GM18505 (cell line): ENCODE results near the gene GMEB2.
"Not testable (repeated sequence)": the region's sequence is repeated elsewhere in the genome, so short reads cannot be mapped to it uniquely, and the experiment has no call there.

Source experiments
- ATAC-seq: cut with Tn5 transposase; IDR thresholded peaks from one replicate; pipeline ENCODE4 v1.9.1; 2021; ENCODE audit not compliant: unreplicated experiment
- POLR2A ChIP-seq: IDR thresholded peaks from 4 replicates; pipeline ENCODE4 v1.6.1; 2011; ENCODE audit warnings: borderline replicate concordance; ENCODE audit not compliant: insufficient read depth, insufficient read length; ENCODE audit errors: extremely low read depth

The GMEB2 gene

GRCh38 chr20:63626424-63627128, at the start of gene GMEB2:
TSS of gene GMEB2 (minus strand) at chr20:63627101. CDS start at chr20:63619397, 7,704 bp downstream.
- peak; percentile 43 for ATAC-seq
- TF ChIP-seq POLR2A: peak; percentile 16

- ATAC-seq: no peak
- no peak for TF ChIP-seq POLR2A
These were observed 48.9 kb upstream of the GMEB2 start for GRCh38 chr20:63675681-63676368.

- no peak for ATAC-seq
- no peak for TF ChIP-seq POLR2A
These were observed 47.0 kb upstream of the GMEB2 start for GRCh38 chr20:63673951-63674350.

GRCh38 chr20:63672666-63673065, 45.8 kb upstream of the GMEB2 start:
- no peak for TF ChIP-seq POLR2A
- no peak for ATAC-seq

- not testable (repeated sequence) for ATAC-seq
These were observed 44.8 kb upstream of the GMEB2 start for GRCh38 chr20:63671695-63672094.

- TF ChIP-seq POLR2A: no peak
- ATAC-seq: no peak
These were observed 41.5 kb upstream of the GMEB2 start for GRCh38 chr20:63668351-63668750.

GRCh38 chr20:63667858-63668257, 41.0 kb upstream of the GMEB2 start:
- no peak for TF ChIP-seq POLR2A
- ATAC-seq: no peak

GRCh38 chr20:63665708-63666107, 38.8 kb upstream of the GMEB2 start:
- TF ChIP-seq POLR2A: no peak
- ATAC-seq: no peak

- no peak for ATAC-seq
- no peak for TF ChIP-seq POLR2A
These were observed 38.1 kb upstream of the GMEB2 start for GRCh38 chr20:63664861-63665594.

GRCh38 chr20:63664143-63664851, 37.4 kb upstream of the GMEB2 start:
- ATAC-seq: no peak
- no peak for TF ChIP-seq POLR2A

GRCh38 chr20:63663332-63664066, 36.6 kb upstream of the GMEB2 start:
- ATAC-seq: no peak

GRCh38 chr20:63662813-63663189, 35.9 kb upstream of the GMEB2 start:
- no peak for TF ChIP-seq POLR2A
- no peak for ATAC-seq

More at GRCh38 chr20:63663332-63664066, 36.6 kb upstream of the GMEB2 start:
- no peak for TF ChIP-seq POLR2A
